ENCODE data around the gene LRRC37A3.
"Not testable (repeated sequence)": the region's sequence is repeated elsewhere in the genome, so short reads cannot be mapped to it uniquely, and the experiment has no call there.

GRCh38 chr17:64837018-64837761 is 82.1 kb downstream of the LRRC37A3 start:
- not testable (repeated sequence) for TF ChIP-seq CTCF (IDR thresholded peaks at IDR 0.05); RAD21 (IDR thresholded peaks at IDR 0.05; ENCODE audit: low read length); EP300 (IDR thresholded peaks at IDR 0.05; ENCODE audit: borderline replicate concordance in 1 of 2, low read depth in 1 of 2, low read length in 1 of 2); EZH2phosphoT487 (IDR thresholded peaks at IDR 0.05; ENCODE audit: borderline replicate concordance, low read depth)
- TF ChIP-seq POLR2AphosphoS5 (IDR thresholded peaks at IDR 0.05; ENCODE audit: low read depth, low read length): peak; percentile 26; the same call in 1 of the 2 replicates

Measured in SK-N-SH (cell line).